Endodermal cell (in vitro differentiated cells): ENCODE results near the gene TMEM39B. TPM values are rescaled to one million over a fixed set of nuclear protein-coding genes. Genes with fewer than 3 reads are reported as not detected.

ENCODE experiments used
- DNase-seq: peaks from one replicate; pipeline ENCODE4 v3.0.0-alpha.2; 2017
- H3K27ac ChIP-seq: 2 replicates; pipeline ENCODE4 v1.5.1; 2013; ENCODE audit warnings: mild to moderate bottlenecking, low read depth, low read length, moderate library complexity
- H3K27me3 ChIP-seq: 2 replicates; pipeline ENCODE4 v1.6.1; 2013; ENCODE audit warnings: mild to moderate bottlenecking, low read length, moderate library complexity; ENCODE audit not compliant: insufficient read depth, control insufficient read depth, poor library complexity, severe bottlenecking
- H3K36me3 ChIP-seq: 2 replicates; pipeline ENCODE4 v1.7.0; 2013; ENCODE audit warnings: mild to moderate bottlenecking, low read length, moderate library complexity; ENCODE audit not compliant: control insufficient read depth, insufficient read depth
- H3K4me1 ChIP-seq: one replicate; pipeline ENCODE4 v1.7.0; 2013; ENCODE audit warnings: low read length; ENCODE audit not compliant: control insufficient read depth, insufficient read depth
- H3K4me3 ChIP-seq: 2 replicates; pipeline ENCODE4 v1.5.1; 2013; ENCODE audit warnings: mild to moderate bottlenecking, low read length, moderate library complexity
- H3K9ac ChIP-seq: 2 replicates; pipeline ENCODE4 v1.6.1; 2013; ENCODE audit warnings: mild to moderate bottlenecking, low read length, moderate library complexity; ENCODE audit not compliant: poor library complexity, severe bottlenecking; ENCODE audit errors: extremely low read depth
- H3K9me3 ChIP-seq: 2 replicates; pipeline ENCODE4 v1.6.1; 2013; ENCODE audit warnings: mild to moderate bottlenecking, low read length, moderate library complexity; ENCODE audit not compliant: control insufficient read depth
- H3K27ac Mint-ChIP-seq: 2 replicates; pipeline ENCODE4 v1.8.0; 2020; ENCODE audit warnings: mixed read lengths
- H3K27me3 Mint-ChIP-seq: 2 replicates; pipeline ENCODE4 v1.8.0; 2021; ENCODE audit warnings: mild to moderate bottlenecking, mixed read lengths; ENCODE audit not compliant: insufficient read depth
- H3K36me3 Mint-ChIP-seq: 2 replicates; pipeline ENCODE4 v1.8.0; 2020; ENCODE audit warnings: low read depth, mixed read lengths
- H3K4me1 Mint-ChIP-seq: 2 replicates; pipeline ENCODE4 v1.8.0; 2020; ENCODE audit warnings: mixed read lengths
- H3K4me3 Mint-ChIP-seq: 2 replicates; pipeline ENCODE4 v1.8.0; 2020; ENCODE audit warnings: mild to moderate bottlenecking, moderate library complexity, mixed read lengths
- H3K9me3 Mint-ChIP-seq: 2 replicates; pipeline ENCODE4 v1.8.0; 2020; ENCODE audit warnings: mild to moderate bottlenecking, mixed read lengths
- WGBS, 2 experiments: methylation state at CpG; one replicate each; pipeline versions ENCODE4 v1.1.5 to v1.1.7; 2013; ENCODE audit warnings: missing lambda C conversion rate in 2 of 2, mixed read lengths in 1 of 2; ENCODE audit not compliant: insufficient coverage in 1 of 2, insufficient read length in 1 of 2; 5-methylcytosine and 5-hydroxymethylcytosine counted together
- total RNA-seq, 2 donors: library from RNA; stranded (reverse); fragmentation: NEBNext Ultra II Directional in 1 of 2; extraction: Animal tissue kit (Norgen Biotek cat#: 25700) in 1 of 2; gene quantifications; 2 replicates in 1 of 2; 3 replicates in 1 of 2; pipeline ENCODE4 v1.2.1, GENCODE V29; 2021
- TF ChIP-seq, protein P1 (sequence below): fragments of 200-600 bp; sonication (generic); conservative IDR thresholded peaks from 2 replicates; pipeline ENCODE4 v1.5.0; 2021; ENCODE audit warnings: antibody characterized with exemption, mild to moderate bottlenecking

TMEM39B gene
- total RNA-seq, 2 donors from 2014 or later: 11.0 to 20.3 TPM

DNA sequence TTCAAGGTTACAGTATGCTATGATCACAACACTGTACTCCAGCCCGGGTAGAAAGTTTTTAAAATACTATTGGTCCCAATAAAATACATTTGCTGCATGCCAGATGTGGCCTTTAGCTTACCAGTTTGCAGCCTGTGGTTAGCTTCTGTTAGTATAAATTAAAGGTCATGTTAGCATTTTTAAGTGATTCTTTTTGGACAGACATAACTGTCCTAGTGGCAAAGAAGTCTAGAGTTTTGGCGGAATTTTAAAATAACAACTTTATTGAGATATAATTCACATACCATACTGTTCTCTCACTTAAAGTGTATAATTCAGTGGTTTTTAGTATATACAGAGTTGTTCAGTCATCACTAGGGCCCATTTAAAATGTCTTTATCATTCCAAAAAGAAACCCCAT is 24.3 kb upstream of the TMEM39B start:
- no peaks in the 10 kb centered on the region for H3K9me3 Mint-ChIP-seq
- no peaks in the 10 kb centered on the region for H3K27me3 Mint-ChIP-seq
- TF ChIP-seq, protein P1, sequence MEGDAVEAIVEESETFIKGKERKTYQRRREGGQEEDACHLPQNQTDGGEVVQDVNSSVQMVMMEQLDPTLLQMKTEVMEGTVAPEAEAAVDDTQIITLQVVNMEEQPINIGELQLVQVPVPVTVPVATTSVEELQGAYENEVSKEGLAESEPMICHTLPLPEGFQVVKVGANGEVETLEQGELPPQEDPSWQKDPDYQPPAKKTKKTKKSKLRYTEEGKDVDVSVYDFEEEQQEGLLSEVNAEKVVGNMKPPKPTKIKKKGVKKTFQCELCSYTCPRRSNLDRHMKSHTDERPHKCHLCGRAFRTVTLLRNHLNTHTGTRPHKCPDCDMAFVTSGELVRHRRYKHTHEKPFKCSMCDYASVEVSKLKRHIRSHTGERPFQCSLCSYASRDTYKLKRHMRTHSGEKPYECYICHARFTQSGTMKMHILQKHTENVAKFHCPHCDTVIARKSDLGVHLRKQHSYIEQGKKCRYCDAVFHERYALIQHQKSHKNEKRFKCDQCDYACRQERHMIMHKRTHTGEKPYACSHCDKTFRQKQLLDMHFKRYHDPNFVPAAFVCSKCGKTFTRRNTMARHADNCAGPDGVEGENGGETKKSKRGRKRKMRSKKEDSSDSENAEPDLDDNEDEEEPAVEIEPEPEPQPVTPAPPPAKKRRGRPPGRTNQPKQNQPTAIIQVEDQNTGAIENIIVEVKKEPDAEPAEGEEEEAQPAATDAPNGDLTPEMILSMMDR: no peak
- H3K4me3 Mint-ChIP-seq: no peak overlapping the region
- Histone ChIP-seq H3K9me3 (no peaks in the 10 kb centered on the region), H3K9ac (no peak overlapping the region), H3K4me3 (no peak overlapping the region), H3K27me3 (no peaks in the 10 kb centered on the region), H3K4me1 (no peaks in the 10 kb centered on the region), H3K27ac (no peak overlapping the region), H3K36me3 (peaks cover 32% of the 10 kb centered on the region)
- no peaks in the 10 kb centered on the region for H3K4me1 Mint-ChIP-seq
- WGBS, 2 experiments: 93 to 100% methylated on average over 1 to 2 of the region's 2 CpGs
- peaks cover 77% of the 10 kb centered on the region for H3K36me3 Mint-ChIP-seq
- H3K27ac Mint-ChIP-seq: no peak overlapping the region
- DNase-seq: no peak

GRCh38 chr1:32051706-32052105 is 21.0 kb upstream of the TMEM39B start:
- Histone ChIP-seq H3K4me1 (no peaks in the 10 kb centered on the region), H3K27ac (no peak overlapping the region), H3K36me3 (peaks cover 65% of the 10 kb centered on the region), H3K9ac (no peak overlapping the region), H3K4me3 (no peak overlapping the region), H3K9me3 (no peaks in the 10 kb centered on the region), H3K27me3 (no peaks in the 10 kb centered on the region)
- DNase-seq: peak; percentile 3
- H3K9me3 Mint-ChIP-seq: no peaks in the 10 kb centered on the region
- H3K36me3 Mint-ChIP-seq: peaks cover 83% of the 10 kb centered on the region
- H3K4me1 Mint-ChIP-seq: no peaks in the 10 kb centered on the region
- TF ChIP-seq, protein P1: no peak
- H3K27me3 Mint-ChIP-seq: no peaks in the 10 kb centered on the region
- 94% methylated on average over 1 of the region's 1 CpG; no CpG with 5 or more reads in 1 of the 2 experiments for WGBS, 2 experiments
- H3K4me3 Mint-ChIP-seq: no peak overlapping the region
- H3K27ac Mint-ChIP-seq: peak overlapping the region; percentile 0

DNA sequence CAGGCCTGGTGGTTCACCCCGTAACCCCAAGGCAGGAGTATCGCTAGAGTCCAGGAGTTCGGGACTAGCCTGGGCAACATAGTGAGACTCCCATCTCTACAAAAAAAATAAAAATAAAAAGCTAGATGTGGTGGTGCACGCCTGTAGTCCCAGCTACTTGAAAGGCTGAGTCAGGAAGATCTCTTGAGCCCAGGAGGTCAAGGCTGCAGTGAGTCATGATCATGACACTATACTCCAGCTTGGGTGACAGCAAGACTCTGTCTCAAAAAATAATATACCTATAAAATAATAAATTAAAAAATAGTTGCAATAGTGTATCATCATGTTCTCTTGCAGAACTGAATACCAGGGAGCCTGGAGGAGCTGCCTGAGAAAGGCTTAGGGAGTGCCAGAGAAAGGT is 19.9 kb upstream of the TMEM39B start:
- Mint-ChIP-seq H3K27me3 (no peaks in the 10 kb centered on the region), H3K4me1 (no peaks in the 10 kb centered on the region), H3K36me3 (peaks cover 76% of the 10 kb centered on the region), H3K4me3 (no peak overlapping the region), H3K9me3 (no peaks in the 10 kb centered on the region), H3K27ac (no peak overlapping the region)
- no peak overlapping the region for H3K27ac ChIP-seq
- no peaks in the 10 kb centered on the region for H3K9me3 ChIP-seq
- H3K36me3 ChIP-seq: peaks cover 72% of the 10 kb centered on the region
- H3K27me3 ChIP-seq: no peaks in the 10 kb centered on the region
- peak; percentile 15 for DNase-seq
- 95 to 100% methylated on average over 1 to 4 of the region's 4 CpGs for WGBS, 2 experiments
- H3K4me1 ChIP-seq: no peaks in the 10 kb centered on the region
- H3K9ac ChIP-seq: no peak overlapping the region
- TF ChIP-seq, protein P1: no peak
- H3K4me3 ChIP-seq: no peak overlapping the region
